Measurements from ENCODE around the gene DNAH9. TPM values are rescaled to one million over a fixed set of nuclear protein-coding genes. Genes with fewer than 3 reads are reported as not detected.

The DNAH9 gene
- total RNA-seq, 1 experiment from 2014 or later, result 0.22 TPM

DNA sequence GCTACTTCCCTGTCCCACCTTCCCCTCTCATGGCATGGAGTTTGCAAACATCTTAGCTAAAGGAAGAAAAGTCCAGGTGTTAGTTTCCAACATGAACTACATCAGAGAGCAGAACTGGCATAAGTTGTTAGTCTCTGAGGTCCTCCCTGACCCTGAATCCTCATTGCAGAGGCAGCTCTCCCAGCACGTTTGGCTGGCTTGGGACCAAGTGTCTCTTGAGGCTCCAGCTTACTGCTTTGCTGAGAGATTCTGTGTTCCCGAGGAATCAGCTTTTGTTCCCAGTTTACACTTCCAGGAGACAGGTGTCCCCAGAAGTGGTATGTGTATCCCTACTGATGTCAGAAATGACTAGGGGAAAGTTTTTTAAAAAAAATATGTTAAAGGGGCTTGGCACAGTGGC lies 14.7 kb downstream of the DNAH9 start:
- no CpG with 5 or more reads among the region's 2 CpGs for WGBS (ENCODE audit: extremely low coverage, insufficient read length, low lambda C conversion rate)
- H2BK12ac ChIP-seq (ENCODE audit: insufficient read length, low read depth, low read length), result no peak overlapping the region

More for the DNA sequence above, 14.7 kb downstream of the DNAH9 start:
- no peak overlapping the region for H3K4ac ChIP-seq (ENCODE audit: low read depth, low read length)
- TF ChIP-seq, protein P1, sequence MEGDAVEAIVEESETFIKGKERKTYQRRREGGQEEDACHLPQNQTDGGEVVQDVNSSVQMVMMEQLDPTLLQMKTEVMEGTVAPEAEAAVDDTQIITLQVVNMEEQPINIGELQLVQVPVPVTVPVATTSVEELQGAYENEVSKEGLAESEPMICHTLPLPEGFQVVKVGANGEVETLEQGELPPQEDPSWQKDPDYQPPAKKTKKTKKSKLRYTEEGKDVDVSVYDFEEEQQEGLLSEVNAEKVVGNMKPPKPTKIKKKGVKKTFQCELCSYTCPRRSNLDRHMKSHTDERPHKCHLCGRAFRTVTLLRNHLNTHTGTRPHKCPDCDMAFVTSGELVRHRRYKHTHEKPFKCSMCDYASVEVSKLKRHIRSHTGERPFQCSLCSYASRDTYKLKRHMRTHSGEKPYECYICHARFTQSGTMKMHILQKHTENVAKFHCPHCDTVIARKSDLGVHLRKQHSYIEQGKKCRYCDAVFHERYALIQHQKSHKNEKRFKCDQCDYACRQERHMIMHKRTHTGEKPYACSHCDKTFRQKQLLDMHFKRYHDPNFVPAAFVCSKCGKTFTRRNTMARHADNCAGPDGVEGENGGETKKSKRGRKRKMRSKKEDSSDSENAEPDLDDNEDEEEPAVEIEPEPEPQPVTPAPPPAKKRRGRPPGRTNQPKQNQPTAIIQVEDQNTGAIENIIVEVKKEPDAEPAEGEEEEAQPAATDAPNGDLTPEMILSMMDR (conservative IDR thresholded peaks at IDR 0.05), result no peak
- no peak overlapping the region for H4K91ac ChIP-seq (ENCODE audit: insufficient read length, low read depth, low read length)
- no peak overlapping the region for H4K8ac ChIP-seq (replicated peaks; ENCODE audit: insufficient read length, low read depth, low read length)
- Mint-ChIP-seq H3K9me3 (no peaks in the 10 kb centered on the region), H3K36me3 (ENCODE audit: insufficient read depth in 1 of 3, low read depth in 3 of 3) (no peaks in the 10 kb centered on the region), H3K4me1 (peaks cover 11 to 14% of the 10 kb centered on the region in 2 experiments), H3K4me3 (no peak overlapping the region), H3K27ac (no peak overlapping the region), H3K27me3 (ENCODE audit: low read depth) (peaks cover 4% of the 10 kb centered on the region; the same call in 1 of the 2 replicates)
- DNase-seq, result no peak
- no peaks in the 10 kb centered on the region for H4K20me1 ChIP-seq (ENCODE audit: control insufficient read depth, insufficient read depth, insufficient read length)
- no peak overlapping the region for H3K14ac ChIP-seq (ENCODE audit: insufficient read depth, low read length)
- H2BK15ac ChIP-seq (ENCODE audit: low read depth, low read length), result no peak overlapping the region
- no peaks in the 10 kb centered on the region for H3K79me1 ChIP-seq (ENCODE audit: insufficient read depth, low read depth, low read length, poor library complexity, severe bottlenecking)
- no peak overlapping the region for H2AFZ ChIP-seq (ENCODE audit: low read length)
- H3K27ac ChIP-seq (ENCODE audit: insufficient read length, low read depth, low read length), result no peak overlapping the region
- no peaks in the 10 kb centered on the region for H3K27me3 ChIP-seq (ENCODE audit: insufficient read depth, low read length)
- no peaks in the 10 kb centered on the region for H3K9me3 ChIP-seq (ENCODE audit: control insufficient read depth, low read depth, low read length)
- H2AK5ac ChIP-seq (ENCODE audit: insufficient read length, low read length), result no peak overlapping the region
- H2BK5ac ChIP-seq (ENCODE audit: insufficient read length, low read length), result no peak overlapping the region
- H2BK20ac ChIP-seq (ENCODE audit: low read depth, low read length, poor library complexity, severe bottlenecking), result no peak overlapping the region
- H3K23me2 ChIP-seq (ENCODE audit: insufficient read length, low read depth, low read length, poor library complexity, severe bottlenecking), result no peaks in the 10 kb centered on the region
- H4K5ac ChIP-seq (ENCODE audit: insufficient read length, low read depth, low read length), result no peak overlapping the region
- H3K56ac ChIP-seq (ENCODE audit: insufficient read length, low read depth, low read length), result no peak overlapping the region
- no peak overlapping the region for H2BK120ac ChIP-seq (ENCODE audit: low read depth, low read length, poor library complexity, severe bottlenecking)
- no peaks in the 10 kb centered on the region for H3K79me2 ChIP-seq (ENCODE audit: insufficient read depth, low read length)
- H3K9ac ChIP-seq (ENCODE audit: extremely low read depth, insufficient read length, low read length), result no peak overlapping the region
- no peak overlapping the region for H3K23ac ChIP-seq (ENCODE audit: insufficient read length, low read depth, low read length)
- no peak overlapping the region for H3K18ac ChIP-seq (ENCODE audit: insufficient read length, low read depth, low read length)
- H3K4me2 ChIP-seq (ENCODE audit: insufficient read depth, insufficient read length, low read length), result no peak overlapping the region
- H3K4me1 ChIP-seq (ENCODE audit: insufficient read depth, low read length), result no peaks in the 10 kb centered on the region
- H3T11ph ChIP-seq (ENCODE audit: low read length), result no peak overlapping the region
